H1 (cell line): Measurements from ENCODE around the gene GPC3. TPM values are rescaled to one million over a fixed set of nuclear protein-coding genes. Genes with fewer than 3 reads are reported as not detected.

ENCODE experiments used
- CTCF ChIA-PET: fragments of 300-600 bp; sonication (Branson Sonifier 250); formaldehyde crosslinking; loops from one replicate; lab custom pipeline; 2021; ENCODE audit not compliant: partially characterized antibody; lab: Charles Lee
- POLR2A ChIA-PET: fragments of 300-600 bp; sonication (Branson Sonifier 250); formaldehyde crosslinking; loops from one replicate; lab custom pipeline; 2021; ENCODE audit warnings: inconsistent platforms; ENCODE audit not compliant: partially characterized antibody; lab: Charles Lee
- DNase-seq, 2 experiments: peaks; one replicate each; pipeline versions ENCODE4 v3.0.0 to v3.0.0-alpha.2; 2010 to 2022; ENCODE audit warnings: low spot score in 2 of 2, low read depth in 1 of 2, mixed read lengths in 1 of 2
- FAIRE-seq: peaks from 2 replicates; lab custom pipeline; 2011; peaks lifted over from hg19 to GRCh38; lab: Jason Lieb, UNC
- H2AFZ ChIP-seq: 2 replicates; pipeline ENCODE4 v1.8.1; 2012; ENCODE audit warnings: low read length, inconsistent platforms
- H2AK5ac ChIP-seq: 2 replicates; pipeline ENCODE4 v1.6.1; 2013; ENCODE audit warnings: low read depth, low read length
- H2BK120ac ChIP-seq: replicated peaks from 2 replicates; pipeline ENCODE3; 2013; ENCODE audit warnings: low read depth, low read length, inconsistent platforms
- H2BK12ac ChIP-seq: 2 replicates; pipeline ENCODE4 v1.6.1; 2013; ENCODE audit warnings: low read depth, low read length
- H2BK15ac ChIP-seq: 2 replicates; pipeline ENCODE4 v1.6.1; 2013; ENCODE audit warnings: low read length
- H2BK20ac ChIP-seq: 2 replicates; pipeline ENCODE4 v1.6.1; 2013; ENCODE audit warnings: low read length
- H2BK5ac ChIP-seq: 2 replicates; pipeline ENCODE4 v1.6.1; 2013; ENCODE audit warnings: low read depth, low read length
- H3K14ac ChIP-seq: 2 replicates; pipeline ENCODE4 v1.6.1; 2013; ENCODE audit warnings: inconsistent platforms; ENCODE audit not compliant: insufficient read length
- H3K18ac ChIP-seq: 2 replicates; pipeline ENCODE4 v1.6.1; 2013; ENCODE audit warnings: low read length; ENCODE audit errors: extremely low read depth
- H3K23ac ChIP-seq: 2 replicates; pipeline ENCODE4 v1.6.1; 2013; ENCODE audit warnings: inconsistent platforms; ENCODE audit not compliant: insufficient read length
- H3K23me2 ChIP-seq: 2 replicates; pipeline ENCODE4 v1.6.1; 2013; ENCODE audit warnings: low read depth, low read length
- H3K27ac ChIP-seq: 2 replicates; pipeline ENCODE4 v1.6.1; 2011; ENCODE audit warnings: low read depth, low read length, inconsistent platforms
- H3K27me3 ChIP-seq, 4 experiments: replicated peaks in 1 of 4; 1 replicate in 1 of 4; 2 replicates in 3 of 4; pipeline versions ENCODE4 v1.6.1 to v1.8.1; 2011 to 2013; ENCODE audit warnings: low read length in 3 of 4, mild to moderate bottlenecking in 3 of 4, inconsistent platforms in 2 of 4, mixed read lengths in 2 of 4, moderate library complexity in 1 of 4; ENCODE audit not compliant: control insufficient read depth in 3 of 4, insufficient read depth in 3 of 4; ENCODE audit errors: extremely low read depth in 1 of 4
- H3K36me3 ChIP-seq, 4 experiments: 2 replicates each; pipeline versions ENCODE4 v1.6.1 to v1.8.1; 2011 to 2013; ENCODE audit warnings: mild to moderate bottlenecking in 4 of 4, low read length in 3 of 4, moderate library complexity in 2 of 4, control low read depth in 1 of 4, inconsistent platforms in 1 of 4; ENCODE audit not compliant: insufficient read depth in 4 of 4, control insufficient read depth in 2 of 4
- H3K4ac ChIP-seq: replicated peaks from 2 replicates; pipeline ENCODE3; 2013; ENCODE audit warnings: low read length, low read depth, mixed read lengths, inconsistent platforms; ENCODE audit not compliant: insufficient read length
- H3K4me1 ChIP-seq, 4 experiments: replicated peaks in 1 of 4; 1 replicate in 1 of 4; 2 replicates in 3 of 4; pipeline versions ENCODE4 v1.6.1 to v1.8.1; 2011 to 2013; ENCODE audit warnings: low read length in 3 of 4, inconsistent platforms in 2 of 4, mixed read lengths in 1 of 4; ENCODE audit not compliant: insufficient read depth in 4 of 4, control insufficient read depth in 3 of 4
- H3K4me2 ChIP-seq, 2 experiments: 2 replicates each; pipeline versions ENCODE4 v1.6.1 to v1.8.1; 2011 to 2013; ENCODE audit warnings: low read depth in 2 of 2, low read length in 2 of 2, control low read depth in 1 of 2, inconsistent platforms in 1 of 2, mild to moderate bottlenecking in 1 of 2; ENCODE audit not compliant: insufficient read depth in 1 of 2
- H3K4me3 ChIP-seq, 4 experiments: fragments of 200-600, 300-600 bp in 1 of 4; sonication (generic), shearing (Covaris generic), sonication (Bioruptor Twin) in 1 of 4; 2 replicates each; pipeline versions ENCODE4 v1.5.1 to v1.8.1; 2011 to 2016; ENCODE audit warnings: low read length in 4 of 4, low read depth in 3 of 4, control low read depth in 2 of 4, inconsistent platforms in 2 of 4, mild to moderate bottlenecking in 2 of 4, mixed read lengths in 1 of 4, moderate library complexity in 1 of 4; ENCODE audit not compliant: insufficient read depth in 2 of 4; ENCODE audit errors: extremely low read depth in 1 of 4
- H3K56ac ChIP-seq: replicated peaks from 2 replicates; pipeline ENCODE3; 2013; ENCODE audit warnings: low read depth, mild to moderate bottlenecking, mixed read lengths, low read length, inconsistent platforms; ENCODE audit not compliant: insufficient read length
- H3K79me1 ChIP-seq: 2 replicates; pipeline ENCODE4 v1.6.1; 2013; ENCODE audit warnings: low read depth, low read length, control low read depth
- H3K79me2 ChIP-seq, 2 experiments: 2 replicates each; pipeline versions ENCODE4 v1.6.1 to v1.8.1; 2012 to 2013; ENCODE audit warnings: low read length in 2 of 2, mild to moderate bottlenecking in 2 of 2, inconsistent platforms in 1 of 2; ENCODE audit not compliant: insufficient read depth in 2 of 2, control insufficient read depth in 1 of 2
- H3K9ac ChIP-seq, 4 experiments: replicated peaks in 1 of 4; 1 replicate in 1 of 4; 2 replicates in 3 of 4; pipeline versions ENCODE4 v1.6.1 to v1.8.1; 2011 to 2013; ENCODE audit warnings: low read depth in 3 of 4, low read length in 3 of 4, control low read depth in 2 of 4, mild to moderate bottlenecking in 2 of 4, moderate library complexity in 2 of 4, inconsistent platforms in 1 of 4; ENCODE audit errors: extremely low read depth in 1 of 4
- H3K9me3 ChIP-seq, 2 experiments: 2 replicates each; pipeline versions ENCODE4 v1.6.1 to v1.8.1; 2012 to 2013; ENCODE audit warnings: mild to moderate bottlenecking in 2 of 2, moderate library complexity in 2 of 2, control low read depth in 1 of 2, inconsistent platforms in 1 of 2, low read depth in 1 of 2, low read length in 1 of 2, mixed read lengths in 1 of 2; ENCODE audit not compliant: insufficient read depth in 2 of 2
- H4K20me1 ChIP-seq, 2 experiments: replicated peaks in 1 of 2; 2 replicates each; pipeline versions ENCODE3 to v1.8.1; 2011 to 2013; ENCODE audit warnings: inconsistent platforms in 2 of 2, low read length in 2 of 2, mild to moderate bottlenecking in 1 of 2; ENCODE audit not compliant: insufficient read depth in 2 of 2, control insufficient read depth in 1 of 2
- H4K5ac ChIP-seq: 2 replicates; pipeline ENCODE4 v1.6.1; 2013; ENCODE audit warnings: low read length, low read depth, mixed read lengths, inconsistent platforms; ENCODE audit not compliant: insufficient read length
- H4K8ac ChIP-seq: 2 replicates; pipeline ENCODE4 v1.8.0; 2013; ENCODE audit warnings: mild to moderate bottlenecking, moderate library complexity, low read length, inconsistent platforms; ENCODE audit not compliant: insufficient read depth; ENCODE audit errors: extremely low read depth
- H4K91ac ChIP-seq: replicated peaks from 2 replicates; pipeline ENCODE3; 2013; ENCODE audit warnings: low read length, mixed read lengths, inconsistent platforms; ENCODE audit not compliant: insufficient read length
- CBX5 ChIP-seq: fragments of 300-800, 300-1000 bp; sonication (generic); IDR thresholded peaks from 2 replicates; pipeline ENCODE4 v1.7.1; 2016; ENCODE audit warnings: antibody characterized with exemption, low read length, low read depth
- CBX8 ChIP-seq: fragments of 300-800, 300-1000 bp; sonication (generic); IDR thresholded peaks from 2 replicates; pipeline ENCODE4 v1.7.1; 2016; ENCODE audit warnings: low read depth, low read length, borderline replicate concordance
- CTBP2 ChIP-seq: IDR thresholded peaks from 2 replicates; pipeline ENCODE4 v1.7.0; 2011; ENCODE audit warnings: borderline replicate concordance, mild to moderate bottlenecking, moderate library complexity, mixed read lengths, low read length; ENCODE audit not compliant: insufficient read depth, insufficient read length
- HDAC2 ChIP-seq, 2 experiments: fragments of 300-600 bp in 1 of 2; sonication (generic) in 1 of 2; IDR thresholded peaks; 2 replicates each; pipeline ENCODE4 v1.6.1; 2011 to 2012; ENCODE audit warnings: low read depth in 2 of 2, low read length in 2 of 2, mild to moderate bottlenecking in 2 of 2, moderate library complexity in 2 of 2, borderline replicate concordance in 1 of 2, inconsistent platforms in 1 of 2
- JUND ChIP-seq: IDR thresholded peaks from 2 replicates; pipeline ENCODE4 v1.6.1; 2011; ENCODE audit warnings: mild to moderate bottlenecking, improper control_type of control experiment, low read length
- POLR2A ChIP-seq, 2 experiments: IDR thresholded peaks; 1 replicate in 1 of 2; 2 replicates in 1 of 2; pipeline ENCODE4 v1.6.1; 2011; ENCODE audit warnings: low read depth in 2 of 2, low read length in 2 of 2, mild to moderate bottlenecking in 2 of 2; ENCODE audit errors: control extremely low read depth in 1 of 2
- RFX5 ChIP-seq: IDR thresholded peaks from 2 replicates; pipeline ENCODE4 v1.6.1; 2011; ENCODE audit warnings: low read depth, low read length, improper control_type of control experiment, borderline replicate concordance
- WGBS, 2 experiments: shearing (Covaris generic) in 1 of 2; methylation state at CpG; one replicate each; pipeline versions ENCODE4 v1.1.6 to v1.1.7; 2013 to 2015; ENCODE audit warnings: low lambda C conversion rate in 2 of 2, mixed read lengths in 2 of 2, inconsistent platforms in 1 of 2, low coverage in 1 of 2, missing lambda C conversion rate in 1 of 2; ENCODE audit not compliant: insufficient replicate concordance in 2 of 2, insufficient coverage in 1 of 2, insufficient read length in 1 of 2; ENCODE audit errors: extremely low coverage in 1 of 2, missing lambda C conversion rate in 1 of 2; 5-methylcytosine and 5-hydroxymethylcytosine counted together
- polyA plus RNA-seq, 7 experiments: library from polyadenylated mRNA; depleted of rRNA in 3 of 7; stranded (reverse) in 5 of 7; unstranded in 2 of 7; fragments of >200 nt in 5 of 7; fragments of 200-250 nt in 2 of 7; gene quantifications; 1 replicate in 5 of 7; 2 replicates in 1 of 7; 4 replicates in 1 of 7; pipeline versions ENCODE4 v1.2.1 to v1.2.3, GENCODE V29; 2011 to 2013; ENCODE audit warnings: missing spikeins in 2 of 7, mixed read lengths in 2 of 7
- total RNA-seq: library from RNA; stranded (reverse); fragmentation: NEBNext Ultra II Directional; extraction: Animal tissue kit (Norgen Biotek cat#: 25700); gene quantifications from 2 replicates; pipeline ENCODE4 v1.2.1, GENCODE V29; 2021
- TF ChIP-seq, protein P1 (sequence below), 3 experiments: IDR thresholded peaks; 1 replicate in 2 of 3; 2 replicates in 1 of 3; pipeline versions ENCODE4 v1.5.1 to v1.6.1; 2011; ENCODE audit warnings: low read length in 3 of 3, mild to moderate bottlenecking in 3 of 3, inconsistent platforms in 2 of 3, low read depth in 1 of 3, moderate library complexity in 1 of 3; ENCODE audit not compliant: insufficient read depth in 1 of 3; ENCODE audit errors: control extremely low read depth in 1 of 3

GPC3 gene
- total and polyA plus RNA-seq, 2 of the 8 experiments (the other 6 are each of a cell fraction or from before 2014, with no cell fraction given) = 64.8 to 71.9 TPM

DNA sequence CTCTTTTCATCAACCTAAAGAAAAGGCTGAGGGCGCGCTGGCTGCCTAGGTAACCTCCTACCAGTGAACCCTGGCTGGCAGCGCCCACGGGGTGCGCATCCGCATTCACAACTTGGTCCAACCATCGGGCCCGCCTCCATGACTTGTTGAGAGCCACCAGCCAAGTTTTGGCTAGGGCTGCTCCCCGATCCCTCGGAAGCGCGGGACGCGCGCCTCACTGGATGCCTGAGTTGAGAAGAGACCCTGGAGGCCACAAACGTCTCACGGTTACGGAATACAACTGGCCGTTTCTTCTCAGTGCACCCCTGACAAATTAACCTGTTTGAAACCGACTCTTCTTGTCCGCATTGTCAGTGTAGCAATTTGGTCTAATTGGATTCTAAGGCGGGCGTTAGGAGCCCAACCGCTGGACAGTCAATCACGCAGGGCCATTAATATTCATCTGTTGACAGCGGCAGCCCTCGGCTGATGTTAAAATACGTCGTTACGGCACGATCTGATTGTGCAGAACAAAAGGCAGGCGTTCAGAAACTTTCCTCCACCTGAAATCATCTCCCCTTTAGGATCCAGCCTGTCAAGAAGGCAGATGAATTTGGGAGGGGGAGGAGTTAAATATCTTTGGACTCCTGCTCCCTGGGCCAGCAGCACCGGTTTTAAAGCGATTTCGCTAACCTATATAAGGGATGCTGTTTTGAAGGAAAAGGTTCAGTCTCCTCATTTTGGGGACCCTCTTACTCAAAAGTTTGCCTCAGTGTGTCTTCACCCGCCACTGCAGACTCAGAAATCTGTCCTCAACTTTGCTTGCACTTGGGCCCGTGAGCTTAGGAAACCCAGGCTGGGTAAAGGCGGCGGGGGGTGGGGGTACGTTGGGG lies 1.2 kb downstream of the GPC3 start:
- H2AK5ac ChIP-seq = no peak overlapping the region
- no peaks in the 10 kb centered on the region for H3K9me3 ChIP-seq
- peaks cover 0 to 19% of the 10 kb centered on the region in 2 experiments; a peak in 2 of 4 replicates for H3K79me2 ChIP-seq
- WGBS, 2 experiments = 1% methylated on average over 32 of the region's 40 CpGs; no CpG with 5 or more reads in 1 of the 2 experiments
- H3K23me2 ChIP-seq = peaks cover 12% of the 10 kb centered on the region; the same call in 1 of the 2 replicates
- H3K27me3 ChIP-seq = peaks cover 0 to 3% (median 0%) of the 10 kb centered on the region in 4 experiments; a peak in 2 of 7 replicates
- no peak overlapping the region for H3K4ac ChIP-seq
- no peak overlapping the region for H3K27ac ChIP-seq
- H3K4me3 ChIP-seq = peak overlapping the region; percentile 53 to 78 (median 60)
- no peak overlapping the region for H3K56ac ChIP-seq
- H4K20me1 ChIP-seq = no peaks in the 10 kb centered on the region
- H2BK20ac ChIP-seq = no peak overlapping the region
- DNase-seq (peak in 1 of 2 experiments; percentile 55), FAIRE-seq (peak; percentile 60)
- no peak overlapping the region for H4K91ac ChIP-seq
- no peak overlapping the region for H3K14ac ChIP-seq
- H2BK12ac ChIP-seq = no peak overlapping the region
- no peak overlapping the region for H4K8ac ChIP-seq
- no peak overlapping the region for H2BK15ac ChIP-seq
- H3K18ac ChIP-seq = no peak overlapping the region; the same call in 1 of the 2 replicates
- H3K23ac ChIP-seq = no peak overlapping the region
- ChIA-PET CTCF (interaction anchor here (1.0 to 1.3 kb wide), 2 partner anchors 14 to 42 kb away, joined by 3 to 4 read pairs; no protein-coding TSS in a partner anchor), POLR2A (no interaction called here)
- H2BK120ac ChIP-seq = no peak overlapping the region
- no peak overlapping the region for H4K5ac ChIP-seq
- H3K4me1 ChIP-seq = peaks cover 3 to 24% (median 14%) of the 10 kb centered on the region in 4 experiments; a peak in 6 of 7 replicates
- H3K79me1 ChIP-seq = no peaks in the 10 kb centered on the region
- H2BK5ac ChIP-seq = no peak overlapping the region
- no peak overlapping the region for H3K9ac ChIP-seq
- H2AFZ ChIP-seq = no peak overlapping the region; the same call in 1 of the 2 replicates
- H3K36me3 ChIP-seq = no peaks in the 10 kb centered on the region
- peak overlapping the region; percentile 82 to 98 for H3K4me2 ChIP-seq
- TF ChIP-seq HDAC2 (IDR thresholded peaks at IDR 0.05; ENCODE audit: borderline replicate concordance in 1 of 2, low read depth in 2 of 2, low read length in 2 of 2) (no peak), CBX5 (no peak), POLR2A (IDR thresholded peaks at IDR 0.05; ENCODE audit: control extremely low read depth in 1 of 2, low read depth in 2 of 2, low read length in 2 of 2) (no peak), JUND (no peak), CBX8 (no peak), RFX5 (no peak), CTBP2 (no peak)
- TF ChIP-seq, protein P1, sequence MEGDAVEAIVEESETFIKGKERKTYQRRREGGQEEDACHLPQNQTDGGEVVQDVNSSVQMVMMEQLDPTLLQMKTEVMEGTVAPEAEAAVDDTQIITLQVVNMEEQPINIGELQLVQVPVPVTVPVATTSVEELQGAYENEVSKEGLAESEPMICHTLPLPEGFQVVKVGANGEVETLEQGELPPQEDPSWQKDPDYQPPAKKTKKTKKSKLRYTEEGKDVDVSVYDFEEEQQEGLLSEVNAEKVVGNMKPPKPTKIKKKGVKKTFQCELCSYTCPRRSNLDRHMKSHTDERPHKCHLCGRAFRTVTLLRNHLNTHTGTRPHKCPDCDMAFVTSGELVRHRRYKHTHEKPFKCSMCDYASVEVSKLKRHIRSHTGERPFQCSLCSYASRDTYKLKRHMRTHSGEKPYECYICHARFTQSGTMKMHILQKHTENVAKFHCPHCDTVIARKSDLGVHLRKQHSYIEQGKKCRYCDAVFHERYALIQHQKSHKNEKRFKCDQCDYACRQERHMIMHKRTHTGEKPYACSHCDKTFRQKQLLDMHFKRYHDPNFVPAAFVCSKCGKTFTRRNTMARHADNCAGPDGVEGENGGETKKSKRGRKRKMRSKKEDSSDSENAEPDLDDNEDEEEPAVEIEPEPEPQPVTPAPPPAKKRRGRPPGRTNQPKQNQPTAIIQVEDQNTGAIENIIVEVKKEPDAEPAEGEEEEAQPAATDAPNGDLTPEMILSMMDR (IDR thresholded peaks at IDR 0.05; ENCODE audit: control extremely low read depth in 1 of 3, insufficient read depth in 1 of 3, low read depth in 1 of 3, low read length in 3 of 3) = no peak
